Endothelial cell of umbilical vein (primary cell): ENCODE data around the gene FAM20A. TPM values are rescaled to one million over a fixed set of nuclear protein-coding genes. Genes with fewer than 3 reads are reported as not detected.

Experiments
- BruUV-seq: library from RNA; stranded (reverse); fragments of 400-500 nt; replicated peaks from 2 replicates; lab custom pipeline; 2021; lab: Mats Ljungman, UMichigan
- CTCF ChIA-PET: fragments of 300-600, 350-600 bp; sonication (Branson Sonifier 250); formaldehyde crosslinking; loops from one replicate; lab custom pipeline; 2021; ENCODE audit warnings: antibody characterized with exemption, inconsistent platforms; lab: Charles Lee
- POLR2A ChIA-PET: fragments of 300-600, 350-600 bp; sonication (Branson Sonifier 250); formaldehyde crosslinking; loops from one replicate; lab custom pipeline; 2021; ENCODE audit warnings: antibody characterized with exemption, inconsistent platforms; lab: Charles Lee
- DNase-seq: peaks from one replicate; pipeline ENCODE4 v3.0.0-alpha.2; 2011; ENCODE audit warnings: low read depth, low spot score
- FAIRE-seq: peaks from 2 replicates; lab custom pipeline; 2011; peaks lifted over from hg19 to GRCh38; lab: Jason Lieb, UNC
- H2AFZ ChIP-seq: 2 replicates; pipeline ENCODE4 v1.6.0; 2012; ENCODE audit warnings: low read depth, low read length, control low read depth, inconsistent platforms
- H3K27ac ChIP-seq: 2 replicates; pipeline ENCODE4 v1.5.1; 2011; ENCODE audit warnings: low read depth, mild to moderate bottlenecking, control low read depth, low read length, moderate library complexity; ENCODE audit not compliant: insufficient read depth
- H3K27me3 ChIP-seq, 2 experiments: 2 replicates each; pipeline versions ENCODE4 v1.6.0 to v1.6.1; 2011; ENCODE audit warnings: low read length in 2 of 2, mixed read lengths in 1 of 2; ENCODE audit not compliant: control insufficient read depth in 2 of 2, insufficient read depth in 2 of 2
- H3K36me3 ChIP-seq, 2 experiments: 2 replicates in 1 of 2; 3 replicates in 1 of 2; pipeline ENCODE4 v1.5.1; 2011; ENCODE audit warnings: low read length in 2 of 2, mild to moderate bottlenecking in 1 of 2, moderate library complexity in 1 of 2; ENCODE audit not compliant: control insufficient read depth in 2 of 2, insufficient read depth in 2 of 2; ENCODE audit errors: extremely low read depth in 1 of 2
- H3K4me1 ChIP-seq: 3 replicates; pipeline ENCODE4 v1.5.1; 2011; ENCODE audit warnings: mild to moderate bottlenecking, low read length; ENCODE audit not compliant: control insufficient read depth, insufficient read depth; ENCODE audit errors: extremely low read depth
- H3K4me2 ChIP-seq: 2 replicates; pipeline ENCODE4 v1.6.1; 2011; ENCODE audit warnings: low read length, control low read depth, mixed read lengths; ENCODE audit not compliant: insufficient read depth
- H3K4me3 ChIP-seq, 3 experiments: fragments of 200-600 bp in 1 of 3; sonication (generic), shearing (Covaris generic) in 1 of 3; replicated peaks in 1 of 3; 2 replicates each; pipeline ENCODE4 v1.5.1; 2011 to 2016; ENCODE audit warnings: control low read depth in 3 of 3, low read length in 3 of 3, mild to moderate bottlenecking in 2 of 3, inconsistent platforms in 1 of 3, low read depth in 1 of 3, moderate library complexity in 1 of 3; ENCODE audit not compliant: insufficient read depth in 1 of 3
- H3K79me2 ChIP-seq: 2 replicates; pipeline ENCODE4 v1.6.0; 2012; ENCODE audit warnings: low read length, inconsistent platforms; ENCODE audit not compliant: control insufficient read depth, insufficient read depth
- H3K9ac ChIP-seq: replicated peaks from 2 replicates; pipeline ENCODE3; 2011; ENCODE audit warnings: low read length, control low read depth; ENCODE audit not compliant: insufficient read depth; ENCODE audit errors: extremely low read depth
- H3K9me1 ChIP-seq: replicated peaks from 3 replicates; pipeline ENCODE4 v1.6.0; 2011; ENCODE audit warnings: mild to moderate bottlenecking, low read length; ENCODE audit not compliant: control insufficient read depth, insufficient read depth; ENCODE audit errors: extremely low read depth
- H3K9me3 ChIP-seq: replicated peaks from 2 replicates; pipeline ENCODE4 v1.5.1; 2012; ENCODE audit warnings: low read length, inconsistent platforms; ENCODE audit not compliant: control insufficient read depth, insufficient read depth
- H4K20me1 ChIP-seq: replicated peaks from 2 replicates; pipeline ENCODE3; 2011; ENCODE audit warnings: mild to moderate bottlenecking, low read length; ENCODE audit not compliant: control insufficient read depth, insufficient read depth; ENCODE audit errors: extremely low read depth
- EZH2 ChIP-seq: IDR thresholded peaks from 2 replicates; pipeline ENCODE4 v1.6.1; 2012; ENCODE audit warnings: borderline replicate concordance, low read depth, mild to moderate bottlenecking, moderate library complexity, low read length, inconsistent platforms; ENCODE audit not compliant: severe bottlenecking
- FOS ChIP-seq: IDR thresholded peaks from 2 replicates; pipeline ENCODE4 v1.6.1; 2011; ENCODE audit warnings: mild to moderate bottlenecking, low read length, moderate library complexity, borderline replicate concordance; ENCODE audit not compliant: insufficient read depth
- GATA2 ChIP-seq: IDR thresholded peaks from 2 replicates; pipeline ENCODE4 v1.7.0; 2011; ENCODE audit warnings: low read depth, mild to moderate bottlenecking, moderate library complexity, mixed read lengths, low read length; ENCODE audit not compliant: insufficient read length, insufficient read depth
- JUN ChIP-seq: IDR thresholded peaks from 2 replicates; pipeline ENCODE4 v1.6.1; 2011; ENCODE audit warnings: borderline replicate concordance, low read depth; ENCODE audit not compliant: insufficient read length, insufficient read depth
- MAX ChIP-seq: IDR thresholded peaks from 2 replicates; pipeline ENCODE4 v1.6.1; 2011; ENCODE audit not compliant: insufficient read depth, insufficient read length
- MYC ChIP-seq: IDR thresholded peaks from one replicate; pipeline ENCODE4 v1.6.1; 2011; ENCODE audit warnings: mild to moderate bottlenecking, low read depth, low read length
- POLR2A ChIP-seq: IDR thresholded peaks from 2 replicates; pipeline ENCODE4 v1.6.1; 2012; ENCODE audit warnings: low read depth, mild to moderate bottlenecking, control low read depth, low read length
- POLR2AphosphoS5 ChIP-seq: IDR thresholded peaks from 2 replicates; pipeline ENCODE4 v1.6.1; 2012; ENCODE audit warnings: low read depth, mild to moderate bottlenecking, control low read depth, low read length, moderate library complexity; ENCODE audit not compliant: insufficient read depth
- dilution Hi-C: fragments of 300-500 bp; cut with MboI; formaldehyde crosslinking; loops from one replicate; pipeline ENCODE4 v1.15.0; 2019; ENCODE audit warnings: low sequenced_read_pairs; ENCODE audit not compliant: extremely low pct_ligation_motif_present
- intact Hi-C: fragments of 100-400 bp; cut with micrococcal nuclease; formaldehyde crosslinking; loops from one replicate; pipeline ENCODE4 v1.10.0; 2022
- polyA plus RNA-seq, 4 experiments: library from polyadenylated mRNA; depleted of rRNA in 3 of 4; stranded (reverse) in 3 of 4; unstranded in 1 of 4; fragments of >200 nt; gene quantifications; 2 replicates each; pipeline versions ENCODE4 v1.2.1 to v1.2.3, GENCODE V29; 2011 to 2012; ENCODE audit warnings: missing spikeins in 1 of 4
- total RNA-seq: library from RNA; stranded (reverse); gene quantifications from 2 replicates; pipeline ENCODE4 v1.2.3, GENCODE V29; 2021
- TF ChIP-seq, protein P1 (sequence below), 2 donors: IDR thresholded peaks; 1 replicate in 1 of 2; 2 replicates in 1 of 2; pipeline ENCODE4 v1.5.1; 2011; ENCODE audit warnings: low read length in 2 of 2, mild to moderate bottlenecking in 2 of 2, moderate library complexity in 2 of 2, control low read depth in 1 of 2, inconsistent platforms in 1 of 2, low read depth in 1 of 2; ENCODE audit not compliant: insufficient read depth in 1 of 2; ENCODE audit errors: extremely low read depth in 1 of 2

Gene FAM20A
- total and polyA plus RNA-seq, 2 donors (not counting 3 experiments of a cell fraction or from before 2014, with no cell fraction given) = not detected

DNA sequence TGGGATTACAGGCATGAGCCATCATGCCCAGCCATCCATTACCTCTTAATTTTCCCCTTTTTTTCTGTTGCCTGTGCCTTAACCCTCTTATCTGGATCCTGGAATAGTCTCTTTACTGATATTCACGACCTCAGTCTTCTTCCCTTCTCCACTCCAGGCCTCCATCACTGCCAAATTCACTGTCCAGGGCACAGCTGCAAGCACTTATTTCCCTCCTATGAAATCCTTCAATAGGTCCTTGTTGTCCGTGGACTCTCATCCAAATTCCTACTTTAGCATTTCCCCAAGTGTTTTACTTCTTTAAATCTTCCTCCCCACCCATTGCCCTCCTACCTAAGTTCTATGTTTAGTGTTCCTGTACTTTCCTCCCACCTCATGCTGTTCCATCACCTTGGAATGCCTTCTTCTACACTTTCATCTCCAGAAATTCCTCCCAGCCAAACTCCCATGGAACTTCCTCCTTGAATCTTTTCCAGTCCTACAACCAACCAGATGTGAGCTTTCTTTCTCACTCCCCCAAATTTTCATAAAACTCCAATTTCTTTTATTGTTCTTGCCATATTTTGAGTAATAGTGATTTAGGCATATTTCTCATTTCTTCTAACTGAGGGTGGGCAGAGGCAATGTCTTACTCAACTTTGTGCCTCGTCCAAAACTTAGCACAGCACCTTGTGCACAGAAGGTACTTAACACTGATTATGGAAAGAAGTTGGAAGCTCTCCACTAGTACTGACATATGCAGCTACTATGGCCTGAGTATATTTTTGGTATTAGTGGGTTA, 35.3 kb downstream of the FAM20A start:
- no TSS peak for BruUV-seq
- no peak overlapping the region for H3K27ac ChIP-seq
- H3K9me1 ChIP-seq = no peaks in the 10 kb centered on the region
- CTCF ChIA-PET = no interaction called here
- no peaks in the 10 kb centered on the region for H4K20me1 ChIP-seq
- TF ChIP-seq EZH2 = no peak
- TF ChIP-seq GATA2 = no peak
- no peak for FAIRE-seq
- intact Hi-C loops = no loop called here
- POLR2A ChIA-PET = no interaction called here
- no peak overlapping the region for H2AFZ ChIP-seq
- no peaks in the 10 kb centered on the region for H3K9me3 ChIP-seq
- no peak for DNase-seq
- H3K27me3 ChIP-seq = peaks cover 4 to 7% of the 10 kb centered on the region in 2 experiments
- no peak overlapping the region for H3K9ac ChIP-seq
- H3K79me2 ChIP-seq = no peaks in the 10 kb centered on the region
- dilution Hi-C loops = no loop called here
- H3K4me2 ChIP-seq = no peak overlapping the region
- H3K36me3 ChIP-seq = no peaks in the 10 kb centered on the region
- no peak overlapping the region for H3K4me3 ChIP-seq
- no peaks in the 10 kb centered on the region for H3K4me1 ChIP-seq

DNA sequence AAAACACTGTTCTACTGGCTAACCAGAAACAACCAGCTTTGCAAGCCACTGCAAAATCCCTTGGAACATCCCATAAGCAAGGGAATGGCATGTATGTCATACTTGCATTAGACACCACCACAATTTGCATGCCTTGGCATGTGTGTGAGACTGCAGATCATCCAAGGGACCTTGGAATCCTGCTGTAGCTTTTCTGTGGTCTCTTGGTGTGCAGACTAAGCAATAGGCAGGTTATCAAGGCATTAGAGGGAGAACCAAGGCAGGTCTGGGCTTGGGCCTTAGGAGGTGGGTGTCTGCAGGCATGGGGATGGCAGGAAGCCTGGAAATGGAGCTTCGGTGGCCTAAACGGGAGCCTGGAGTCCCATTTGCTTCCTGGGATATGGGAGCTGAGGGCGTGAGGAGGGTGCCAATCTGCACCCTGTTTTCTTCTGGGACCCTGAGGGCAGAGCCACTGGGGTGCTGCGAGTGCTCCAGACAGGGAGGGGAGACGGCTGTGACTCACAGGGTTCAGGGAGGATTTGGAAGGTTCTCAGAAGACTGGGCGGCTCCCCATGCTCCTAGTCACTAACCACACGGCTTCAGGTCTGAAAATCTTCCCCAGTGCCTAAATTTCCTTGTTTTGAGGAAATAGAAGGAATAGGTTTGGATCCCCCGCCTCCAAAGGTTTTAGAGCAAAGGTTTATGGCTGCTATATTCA, 36.6 kb downstream of the FAM20A start:
- H3K27me3 ChIP-seq = peaks cover 5 to 7% of the 10 kb centered on the region in 2 experiments
- H3K4me1 ChIP-seq = no peaks in the 10 kb centered on the region
- ChIA-PET CTCF (no interaction called here), POLR2A (no interaction called here)
- H2AFZ ChIP-seq = no peak overlapping the region
- H3K79me2 ChIP-seq = no peaks in the 10 kb centered on the region
- dilution Hi-C loops = no loop called here
- H3K9me3 ChIP-seq = no peaks in the 10 kb centered on the region
- no peaks in the 10 kb centered on the region for H3K36me3 ChIP-seq
- FAIRE-seq = no peak
- no peak overlapping the region for H3K4me2 ChIP-seq
- H4K20me1 ChIP-seq = no peaks in the 10 kb centered on the region
- no peak overlapping the region for H3K4me3 ChIP-seq
- H3K27ac ChIP-seq = no peak overlapping the region
- H3K9me1 ChIP-seq = no peaks in the 10 kb centered on the region
- BruUV-seq = no TSS peak
- no peak for DNase-seq
- no peak overlapping the region for H3K9ac ChIP-seq
- no peak for TF ChIP-seq FOS
- TF ChIP-seq POLR2A = no peak
- no peak for TF ChIP-seq GATA2
- no peak for TF ChIP-seq JUN
- no peak for TF ChIP-seq POLR2AphosphoS5
- TF ChIP-seq MAX = no peak
- TF ChIP-seq, protein P1, sequence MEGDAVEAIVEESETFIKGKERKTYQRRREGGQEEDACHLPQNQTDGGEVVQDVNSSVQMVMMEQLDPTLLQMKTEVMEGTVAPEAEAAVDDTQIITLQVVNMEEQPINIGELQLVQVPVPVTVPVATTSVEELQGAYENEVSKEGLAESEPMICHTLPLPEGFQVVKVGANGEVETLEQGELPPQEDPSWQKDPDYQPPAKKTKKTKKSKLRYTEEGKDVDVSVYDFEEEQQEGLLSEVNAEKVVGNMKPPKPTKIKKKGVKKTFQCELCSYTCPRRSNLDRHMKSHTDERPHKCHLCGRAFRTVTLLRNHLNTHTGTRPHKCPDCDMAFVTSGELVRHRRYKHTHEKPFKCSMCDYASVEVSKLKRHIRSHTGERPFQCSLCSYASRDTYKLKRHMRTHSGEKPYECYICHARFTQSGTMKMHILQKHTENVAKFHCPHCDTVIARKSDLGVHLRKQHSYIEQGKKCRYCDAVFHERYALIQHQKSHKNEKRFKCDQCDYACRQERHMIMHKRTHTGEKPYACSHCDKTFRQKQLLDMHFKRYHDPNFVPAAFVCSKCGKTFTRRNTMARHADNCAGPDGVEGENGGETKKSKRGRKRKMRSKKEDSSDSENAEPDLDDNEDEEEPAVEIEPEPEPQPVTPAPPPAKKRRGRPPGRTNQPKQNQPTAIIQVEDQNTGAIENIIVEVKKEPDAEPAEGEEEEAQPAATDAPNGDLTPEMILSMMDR (IDR thresholded peaks at IDR 0.05; ENCODE audit: extremely low read depth in 1 of 2, insufficient read depth in 1 of 2, low read depth in 1 of 2, low read length in 2 of 2) = no peak
- TF ChIP-seq MYC = no peak
- intact Hi-C loops = no loop called here
